IPS-18a (cell line): ENCODE results near the gene IL1RAPL1.

Experiments used
- H3K27ac ChIP-seq: one replicate; pipeline ENCODE4 v1.5.1; 2013; ENCODE audit warnings: low read length
- H3K27me3 ChIP-seq: one replicate; pipeline ENCODE4 v1.6.1; 2013; ENCODE audit warnings: mild to moderate bottlenecking, low read length; ENCODE audit not compliant: control insufficient read depth, insufficient read depth
- H3K36me3 ChIP-seq: one replicate; pipeline ENCODE4 v1.6.1; 2013; ENCODE audit warnings: low read depth, low read length; ENCODE audit not compliant: control insufficient read depth
- H3K4me1 ChIP-seq: one replicate; pipeline ENCODE4 v1.6.1; 2013; ENCODE audit warnings: low read depth, low read length; ENCODE audit not compliant: control insufficient read depth
- H3K4me3 ChIP-seq: one replicate; pipeline ENCODE4 v1.5.1; 2013; ENCODE audit warnings: low read length
- H3K9ac ChIP-seq: one replicate; pipeline ENCODE4 v1.6.1; 2013; ENCODE audit warnings: mild to moderate bottlenecking, low read length, moderate library complexity
- H3K9me3 ChIP-seq: one replicate; pipeline ENCODE4 v1.6.1; 2013; ENCODE audit warnings: low read depth, low read length; ENCODE audit not compliant: control insufficient read depth

Gene IL1RAPL1

DNA sequence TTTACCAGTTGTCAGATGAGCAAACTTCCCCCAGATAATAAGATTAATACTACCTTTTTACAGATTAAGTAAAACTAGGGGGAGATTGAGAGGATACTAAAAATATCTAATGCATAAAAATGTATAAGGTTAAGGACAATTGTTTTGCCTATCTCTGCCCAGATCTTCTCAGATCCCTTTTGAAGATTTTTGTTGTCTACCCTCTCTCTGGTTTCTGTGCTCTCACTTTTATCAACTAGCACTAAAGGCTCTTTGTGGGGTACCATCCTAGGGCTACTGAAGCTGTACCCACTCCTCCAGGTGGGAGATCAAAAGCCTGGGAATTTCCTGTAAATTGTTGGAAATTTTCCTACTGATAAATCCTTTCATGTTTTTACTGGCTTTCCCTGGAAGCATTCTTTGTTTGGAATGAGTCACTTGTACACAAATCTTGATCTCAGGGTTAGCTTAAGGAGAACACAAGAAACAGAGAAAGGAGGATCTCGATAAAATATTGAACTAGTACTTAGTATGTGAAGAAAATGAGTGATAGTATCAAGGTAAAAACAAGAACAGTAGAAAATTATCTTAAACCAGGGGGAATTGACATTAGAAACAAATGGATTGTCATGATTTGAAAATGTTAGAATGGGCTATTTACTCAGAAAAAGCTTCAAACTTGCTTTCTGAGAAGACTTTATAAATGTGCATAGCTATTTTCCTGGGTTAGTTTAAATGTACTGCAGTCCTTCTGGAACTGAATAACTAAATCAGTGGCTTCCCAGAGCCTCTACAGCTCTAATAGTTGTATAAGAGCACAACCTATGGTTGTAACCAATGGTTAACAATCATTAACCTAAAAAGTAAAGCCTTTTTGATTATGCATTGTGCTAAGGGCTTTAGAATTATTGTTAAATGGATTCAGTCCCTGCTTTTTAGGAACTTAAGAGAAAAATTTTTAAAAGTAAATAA lies 948.2 kb downstream of the IL1RAPL1 start:
- Histone ChIP-seq H3K36me3 (no peaks in the 10 kb centered on the region), H3K4me1 (no peaks in the 10 kb centered on the region), H3K9ac (no peak overlapping the region), H3K27ac (no peak overlapping the region), H3K4me3 (no peak overlapping the region), H3K9me3 (peaks cover 27% of the 10 kb centered on the region), H3K27me3 (no peaks in the 10 kb centered on the region)

DNA sequence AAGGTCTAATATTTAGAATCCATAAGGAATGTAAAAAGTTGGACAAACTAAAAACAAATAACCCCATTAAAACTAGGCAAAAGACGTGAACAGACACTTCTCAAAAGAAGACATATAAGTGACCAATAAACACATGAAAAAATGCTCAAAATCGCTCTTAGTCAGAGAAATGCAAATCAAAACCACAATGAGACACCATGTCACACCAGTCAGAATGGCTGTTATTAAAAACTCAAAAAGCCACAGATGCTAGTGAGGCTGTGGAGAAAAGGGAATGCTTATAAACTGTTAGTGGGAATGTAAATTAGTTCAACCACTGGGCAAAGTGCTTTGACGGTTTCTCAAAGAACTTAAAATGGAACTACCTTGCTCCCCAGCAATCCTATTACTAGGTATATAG lies 953.8 kb downstream of the IL1RAPL1 start:
- Histone ChIP-seq H3K9me3 (peaks cover 8% of the 10 kb centered on the region), H3K27ac (no peak overlapping the region), H3K27me3 (no peaks in the 10 kb centered on the region), H3K4me3 (no peak overlapping the region), H3K4me1 (no peaks in the 10 kb centered on the region), H3K36me3 (no peaks in the 10 kb centered on the region), H3K9ac (no peak overlapping the region)

DNA sequence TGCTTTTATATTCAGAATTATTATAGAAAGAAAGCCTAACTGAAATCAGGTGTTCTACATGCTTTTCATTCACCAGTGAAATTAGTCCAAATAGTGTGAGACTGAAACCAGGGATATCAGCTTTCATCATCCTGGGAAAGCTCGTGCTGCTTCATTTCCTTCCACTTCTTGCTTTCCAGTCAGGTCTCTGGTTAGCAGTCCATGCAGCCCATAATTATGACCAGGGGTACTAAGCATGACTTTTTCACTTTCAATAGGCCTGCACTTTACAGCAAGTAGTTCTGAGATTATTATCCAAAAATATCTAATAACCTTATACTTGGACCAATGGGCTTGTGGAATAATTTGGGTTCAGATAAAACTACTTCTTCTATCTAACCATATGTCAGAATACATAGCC lies 954.9 kb downstream of the IL1RAPL1 start:
- Histone ChIP-seq H3K27me3 (no peaks in the 10 kb centered on the region), H3K27ac (no peak overlapping the region), H3K9me3 (peaks cover 11% of the 10 kb centered on the region), H3K4me1 (no peaks in the 10 kb centered on the region), H3K36me3 (no peaks in the 10 kb centered on the region), H3K9ac (no peak overlapping the region), H3K4me3 (no peak overlapping the region)

DNA sequence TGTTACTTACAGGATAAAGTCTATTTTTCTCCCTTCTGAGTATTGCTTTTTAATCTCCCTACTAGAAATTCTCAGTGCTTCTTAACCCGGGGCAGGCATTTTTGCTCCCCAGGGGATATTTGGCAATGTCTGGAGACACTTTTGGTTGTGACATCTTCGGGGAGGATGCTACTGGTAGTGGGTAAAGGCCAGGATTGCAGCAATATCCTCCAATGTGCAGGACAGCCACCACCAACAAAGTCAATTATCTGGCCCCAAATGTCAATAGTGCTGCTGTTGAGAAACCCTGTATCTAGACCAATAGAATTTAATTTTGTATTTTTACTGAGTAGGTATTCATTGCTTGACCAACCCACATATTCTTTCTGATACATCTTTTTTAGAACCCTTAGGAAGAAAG lies 958.6 kb downstream of the IL1RAPL1 start:
- peaks cover 17% of the 10 kb centered on the region for H3K9me3 ChIP-seq
- H3K9ac ChIP-seq = no peak overlapping the region
- H3K4me3 ChIP-seq = no peak overlapping the region
- no peaks in the 10 kb centered on the region for H3K4me1 ChIP-seq
- no peak overlapping the region for H3K27ac ChIP-seq
- no peaks in the 10 kb centered on the region for H3K36me3 ChIP-seq
- no peaks in the 10 kb centered on the region for H3K27me3 ChIP-seq

DNA sequence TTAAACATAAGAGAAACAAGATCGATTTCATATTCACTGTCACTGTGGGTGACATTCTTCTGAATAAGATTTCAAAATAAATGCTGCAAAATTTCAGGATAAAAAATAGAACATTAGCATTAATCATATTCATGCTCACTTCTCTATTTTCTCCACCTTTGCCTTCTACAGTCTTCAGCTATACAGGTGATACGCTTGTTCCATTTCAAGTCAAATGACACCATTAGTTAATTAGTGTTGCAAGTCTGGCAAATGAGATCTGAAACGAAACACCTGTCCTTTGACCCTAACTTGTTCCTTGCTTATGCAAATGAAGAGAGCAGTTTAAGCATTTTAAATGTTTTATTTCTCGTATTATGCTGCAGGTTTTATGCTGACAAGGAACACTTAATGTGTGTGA lies 960.6 kb downstream of the IL1RAPL1 start:
- no peaks in the 10 kb centered on the region for H3K27me3 ChIP-seq
- H3K27ac ChIP-seq = no peak overlapping the region
- H3K4me1 ChIP-seq = no peaks in the 10 kb centered on the region
- H3K4me3 ChIP-seq = no peak overlapping the region
- peaks cover 20% of the 10 kb centered on the region for H3K9me3 ChIP-seq
- H3K36me3 ChIP-seq = no peaks in the 10 kb centered on the region
- H3K9ac ChIP-seq = no peak overlapping the region

DNA sequence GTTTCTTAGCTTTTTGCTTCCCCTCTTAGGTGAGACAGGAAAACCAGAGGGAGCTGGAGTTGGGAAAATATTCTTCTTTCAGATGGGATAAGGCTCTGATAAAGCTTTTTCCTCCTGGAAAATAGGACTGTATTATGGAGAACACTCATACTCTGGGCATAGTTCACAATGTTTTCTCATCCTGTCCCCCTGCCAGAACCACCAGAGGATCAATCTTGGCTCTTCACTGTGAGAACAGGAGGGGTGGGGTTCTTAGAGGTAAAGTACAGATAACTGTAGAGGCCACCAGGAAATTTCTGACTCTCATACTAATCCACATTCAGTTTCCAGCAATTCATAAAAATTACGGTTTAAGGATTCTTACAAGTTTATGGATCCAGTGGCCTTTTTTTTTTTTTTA lies 966.3 kb downstream of the IL1RAPL1 start:
- no peaks in the 10 kb centered on the region for H3K4me1 ChIP-seq
- peaks cover 28% of the 10 kb centered on the region for H3K9me3 ChIP-seq
- no peak overlapping the region for H3K27ac ChIP-seq
- no peak overlapping the region for H3K9ac ChIP-seq
- H3K36me3 ChIP-seq = no peaks in the 10 kb centered on the region
- H3K27me3 ChIP-seq = no peaks in the 10 kb centered on the region
- H3K4me3 ChIP-seq = no peak overlapping the region

DNA sequence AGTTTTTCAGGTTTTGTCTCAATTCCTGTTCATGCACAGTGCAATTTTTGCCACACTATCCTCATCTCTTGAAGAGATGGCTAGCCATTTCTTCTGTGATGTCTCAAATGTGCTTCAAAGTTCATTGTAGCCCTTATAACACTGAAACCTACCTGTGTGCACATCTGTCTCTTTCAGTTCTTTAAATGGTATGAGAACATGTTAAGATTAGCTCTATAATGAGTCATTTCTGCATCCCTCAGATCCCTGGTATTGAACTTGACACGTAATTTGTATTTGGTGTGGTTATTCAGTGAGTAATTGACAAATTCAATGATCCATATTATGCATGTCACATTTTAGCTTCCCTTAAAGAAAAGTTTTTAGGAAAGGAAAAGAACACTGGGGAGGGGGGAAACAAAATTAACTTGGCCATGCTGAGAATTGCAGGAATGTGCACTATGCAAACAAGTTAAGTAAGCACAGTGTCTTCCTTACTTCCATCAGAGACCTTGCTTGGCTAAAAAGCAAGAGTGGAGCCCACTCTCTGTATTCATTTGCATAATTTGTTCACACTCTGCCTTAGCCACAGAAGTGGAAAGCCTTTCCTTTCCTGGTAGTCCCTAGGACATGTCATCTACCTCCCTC lies 968.3 kb downstream of the IL1RAPL1 start:
- H3K4me1 ChIP-seq = no peaks in the 10 kb centered on the region
- no peak overlapping the region for H3K27ac ChIP-seq
- no peak overlapping the region for H3K4me3 ChIP-seq
- no peak overlapping the region for H3K9ac ChIP-seq
- H3K36me3 ChIP-seq = no peaks in the 10 kb centered on the region
- H3K27me3 ChIP-seq = no peaks in the 10 kb centered on the region
- H3K9me3 ChIP-seq = peaks cover 27% of the 10 kb centered on the region

DNA sequence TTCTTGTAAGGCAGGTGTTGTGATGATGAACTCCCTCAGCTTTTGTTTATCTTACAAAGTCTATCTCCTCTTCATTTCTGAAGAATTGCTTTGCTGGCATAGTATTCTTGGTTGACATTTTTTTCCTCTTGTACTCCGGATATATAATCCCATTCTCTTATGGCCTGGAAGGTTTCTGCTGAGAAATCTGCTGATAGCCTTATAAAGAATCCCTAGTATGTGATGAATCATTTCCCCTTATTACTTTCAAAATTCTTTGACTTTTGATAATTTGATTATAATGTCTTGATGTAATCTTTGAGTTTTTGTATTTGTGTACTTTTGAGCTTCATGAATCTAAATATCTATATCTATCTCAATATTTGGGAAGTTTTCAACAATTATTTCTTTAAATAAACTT lies 972.8 kb downstream of the IL1RAPL1 start:
- Histone ChIP-seq H3K4me3 (no peak overlapping the region), H3K9ac (no peak overlapping the region), H3K27ac (no peak overlapping the region), H3K27me3 (no peaks in the 10 kb centered on the region), H3K36me3 (no peaks in the 10 kb centered on the region), H3K9me3 (peaks cover 12% of the 10 kb centered on the region), H3K4me1 (no peaks in the 10 kb centered on the region)

DNA sequence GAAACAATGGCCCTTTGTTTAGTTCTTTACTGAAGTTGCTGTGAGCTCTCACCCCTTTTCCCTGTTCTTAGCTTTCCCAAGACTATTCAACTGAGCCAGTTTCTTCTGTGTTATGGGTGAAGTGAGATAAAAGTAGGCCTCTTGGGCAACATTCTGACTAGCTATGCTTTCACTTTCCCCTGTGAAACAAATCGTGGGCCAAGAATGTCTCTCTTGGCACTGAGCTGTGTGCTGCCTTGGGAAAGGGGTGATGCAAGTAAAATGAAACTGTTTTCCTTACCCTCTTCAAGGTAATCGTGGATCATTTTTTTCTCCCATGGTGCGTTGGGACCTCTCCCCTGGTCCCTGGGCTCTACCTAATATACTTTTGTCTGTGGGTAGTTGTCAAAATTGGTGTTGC lies 974.2 kb downstream of the IL1RAPL1 start:
- no peaks in the 10 kb centered on the region for H3K36me3 ChIP-seq
- H3K27me3 ChIP-seq = no peaks in the 10 kb centered on the region
- H3K9me3 ChIP-seq = peaks cover 12% of the 10 kb centered on the region
- H3K4me3 ChIP-seq = no peak overlapping the region
- H3K9ac ChIP-seq = no peak overlapping the region
- no peaks in the 10 kb centered on the region for H3K4me1 ChIP-seq
- H3K27ac ChIP-seq = no peak overlapping the region

DNA sequence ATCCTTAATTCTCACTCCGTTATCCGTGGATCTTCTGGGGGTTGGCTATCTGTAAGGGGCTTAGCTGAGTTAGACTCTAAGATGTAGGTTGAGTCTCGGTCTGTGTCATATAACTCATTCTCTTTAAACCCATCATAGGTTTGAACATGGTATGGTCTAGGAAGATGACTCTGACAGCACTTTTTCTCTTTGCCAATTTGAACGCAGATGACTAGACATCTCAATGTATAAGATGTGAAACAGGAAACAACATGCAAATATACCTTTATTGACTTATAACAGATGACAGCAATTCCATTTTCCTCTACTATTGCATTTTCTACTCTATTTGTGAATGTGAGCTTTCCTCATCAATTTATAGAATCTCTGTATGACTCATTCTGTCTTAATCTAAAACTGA lies 993.3 kb downstream of the IL1RAPL1 start:
- no peak overlapping the region for H3K9ac ChIP-seq
- H3K9me3 ChIP-seq = peaks cover 13% of the 10 kb centered on the region
- H3K27me3 ChIP-seq = no peaks in the 10 kb centered on the region
- no peak overlapping the region for H3K4me3 ChIP-seq
- no peaks in the 10 kb centered on the region for H3K4me1 ChIP-seq
- no peaks in the 10 kb centered on the region for H3K36me3 ChIP-seq
- H3K27ac ChIP-seq = no peak overlapping the region

DNA sequence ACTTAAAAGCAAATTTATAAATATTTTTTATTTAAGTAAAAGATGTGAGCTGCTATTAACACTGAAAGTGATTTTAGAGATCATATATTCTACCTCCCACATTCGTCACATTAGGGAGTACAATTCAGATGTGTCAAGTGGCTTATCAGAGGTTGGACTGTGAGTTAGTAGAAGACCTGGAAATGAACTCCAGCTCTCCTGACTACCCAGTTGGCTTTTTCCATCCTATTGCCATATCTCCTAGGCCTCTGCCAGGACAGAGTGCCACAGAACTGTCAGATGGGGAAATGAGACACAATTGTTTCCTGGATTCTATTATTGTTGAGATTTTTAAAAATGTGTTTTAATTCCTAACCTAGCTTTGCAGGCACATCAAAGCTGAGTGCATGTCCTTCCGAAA lies 994.0 kb downstream of the IL1RAPL1 start:
- no peak overlapping the region for H3K27ac ChIP-seq
- no peak overlapping the region for H3K4me3 ChIP-seq
- H3K36me3 ChIP-seq = no peaks in the 10 kb centered on the region
- H3K9ac ChIP-seq = no peak overlapping the region
- H3K4me1 ChIP-seq = no peaks in the 10 kb centered on the region
- no peaks in the 10 kb centered on the region for H3K27me3 ChIP-seq
- H3K9me3 ChIP-seq = peaks cover 11% of the 10 kb centered on the region

DNA sequence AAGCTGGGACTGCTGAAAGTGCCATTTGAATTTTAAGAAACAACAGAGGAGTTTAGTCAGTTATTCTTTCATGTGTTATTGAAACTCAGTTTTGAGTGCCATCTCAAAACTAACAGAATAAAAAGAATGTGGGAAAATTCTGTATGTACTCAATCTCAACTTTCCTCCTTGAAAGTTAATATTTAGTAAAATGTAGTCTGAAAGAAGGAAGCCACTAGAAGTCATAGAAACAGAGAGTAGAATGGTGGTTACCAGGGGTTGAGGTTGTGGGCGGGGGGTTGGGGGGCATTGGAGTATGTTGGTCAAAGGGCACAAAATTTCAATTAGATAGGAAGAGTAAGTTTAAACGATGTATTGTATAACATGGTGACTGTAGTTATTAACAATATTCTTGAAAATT lies 999.9 kb downstream of the IL1RAPL1 start:
- Histone ChIP-seq H3K36me3 (no peaks in the 10 kb centered on the region), H3K9me3 (peaks cover 29% of the 10 kb centered on the region), H3K4me3 (no peak overlapping the region), H3K9ac (no peak overlapping the region), H3K27me3 (no peaks in the 10 kb centered on the region), H3K27ac (no peak overlapping the region), H3K4me1 (no peaks in the 10 kb centered on the region)
